Measurements from ENCODE around the gene THUMPD1. TPM values are rescaled to one million over a fixed set of nuclear protein-coding genes. Genes with fewer than 3 reads are reported as not detected.

The THUMPD1 gene
- total and polyA plus RNA-seq, 10 of the 15 experiments (the other 5 are each of a cell fraction or from before 2014, with no cell fraction given): 21.5 to 49.5 (median 36.9) TPM

DNA sequence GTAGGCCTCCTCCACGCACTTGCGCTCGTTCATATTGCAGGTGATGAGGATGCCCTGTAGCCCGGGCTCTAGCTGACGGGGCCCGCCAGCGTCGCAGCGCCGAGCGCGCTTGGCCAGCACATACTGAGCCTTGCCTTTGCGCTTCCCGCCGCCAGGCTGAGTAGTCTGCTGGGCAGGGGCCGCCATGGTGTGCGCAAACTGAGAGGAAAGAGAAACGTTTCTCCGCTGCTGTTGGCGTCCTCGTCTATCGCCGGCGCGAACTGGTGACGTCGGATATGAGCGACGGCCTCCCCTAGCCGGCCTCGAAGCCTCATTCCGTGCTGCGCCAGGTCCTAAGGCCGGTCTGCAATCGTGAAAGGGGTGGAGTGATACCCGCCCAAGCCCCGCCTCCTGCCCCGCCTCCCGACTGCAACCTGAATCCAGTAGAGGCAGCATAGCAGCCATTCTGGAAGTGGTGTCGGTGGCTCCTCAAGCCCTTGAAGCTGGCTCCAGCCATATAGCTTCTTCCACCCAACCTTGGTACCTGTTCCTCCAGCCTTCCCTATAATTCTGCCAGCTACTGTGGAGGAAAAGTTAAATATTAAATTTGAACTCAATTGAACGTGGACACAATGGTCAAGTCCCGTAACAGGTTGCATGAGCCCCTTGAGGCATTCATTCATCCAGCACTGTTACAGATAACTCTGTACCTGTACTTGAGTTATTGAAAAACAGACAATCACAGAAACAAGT is at the start of gene THUMPD1 (continued):
- TF ChIP-seq CBX3 (IDR thresholded peaks at IDR 0.05; ENCODE audit: borderline replicate concordance, low read depth): no peak
- TF ChIP-seq SREBF1 (IDR thresholded peaks at IDR 0.05; ENCODE audit: low read length): no peak
- no peak for TF ChIP-seq ZZZ3 (IDR thresholded peaks at IDR 0.05; ENCODE audit: control insufficient read depth, insufficient read length, low read depth)
- TF ChIP-seq GABPA (IDR thresholded peaks at IDR 0.05; ENCODE audit: low read depth): no peak
- TF ChIP-seq STAT3 (IDR thresholded peaks at IDR 0.05; ENCODE audit: low read depth, low read length): no peak
- no peak for TF ChIP-seq FOXM1 (IDR thresholded peaks at IDR 0.05; ENCODE audit: low read depth, low read length)
- TF ChIP-seq MXI1 (IDR thresholded peaks at IDR 0.05; ENCODE audit: low read depth, low read length): no peak; the same call in 1 of the 2 replicates
- no peak for TF ChIP-seq USF1 (IDR thresholded peaks at IDR 0.05; ENCODE audit: borderline replicate concordance, extremely low read length, insufficient read depth, low read depth, low read length)
- no peak for TF ChIP-seq SUPT20H (IDR thresholded peaks at IDR 0.05; ENCODE audit: borderline replicate concordance, control insufficient read depth, low read depth, low read length)
- TF ChIP-seq RUNX3 (IDR thresholded peaks at IDR 0.05; ENCODE audit: low read length): peak; percentile 68
- no peak for TF ChIP-seq ZBTB33 (IDR thresholded peaks at IDR 0.05)
- no peak for TF ChIP-seq PRDM15 (CRISPR knock-in tag; IDR thresholded peaks at IDR 0.05)
- TF ChIP-seq LARP7 (IDR thresholded peaks at IDR 0.05): peak; percentile 83
- TF ChIP-seq EZH2 (IDR thresholded peaks at IDR 0.05; ENCODE audit: borderline replicate concordance, control insufficient read depth, low read depth, low read length): no peak
- peak; percentile 68; the same call in 1 of the 2 replicates for TF ChIP-seq CHD2 (IDR thresholded peaks at IDR 0.05; ENCODE audit: borderline replicate concordance, low read depth, low read length)
- TF ChIP-seq HDAC6 (IDR thresholded peaks at IDR 0.05; ENCODE audit: unreplicated experiment): no peak
- peak; percentile 51; the same call in 1 of the 2 replicates for TF ChIP-seq ELK1 (IDR thresholded peaks at IDR 0.05; ENCODE audit: low read depth, low read length)
- TF ChIP-seq SIN3A (IDR thresholded peaks at IDR 0.05; ENCODE audit: low read depth, low read length): peak; percentile 88
- TF ChIP-seq MYB (IDR thresholded peaks at IDR 0.05; ENCODE audit: borderline replicate concordance, low read depth, low read length): 0 out of 2 replicates have a peak, but pooled peaks have one; percentile 19

Data from GM12878 (cell line).